NCI-H69 (cell line): ENCODE data around the gene UQCC2.

Experiments
- DNase-seq: peaks from one replicate; lab custom pipeline; 2025; lab: John Stamatoyannopoulos, UW

UQCC2 gene

GRCh38 chr6:33705955-33706725, 5.4 kb downstream of the UQCC2 start:
- DNase-seq, result peak; percentile 61

GRCh38 chr6:33705268-33705885, 6.1 kb downstream of the UQCC2 start:
- peak; percentile 29 for DNase-seq

DNA sequence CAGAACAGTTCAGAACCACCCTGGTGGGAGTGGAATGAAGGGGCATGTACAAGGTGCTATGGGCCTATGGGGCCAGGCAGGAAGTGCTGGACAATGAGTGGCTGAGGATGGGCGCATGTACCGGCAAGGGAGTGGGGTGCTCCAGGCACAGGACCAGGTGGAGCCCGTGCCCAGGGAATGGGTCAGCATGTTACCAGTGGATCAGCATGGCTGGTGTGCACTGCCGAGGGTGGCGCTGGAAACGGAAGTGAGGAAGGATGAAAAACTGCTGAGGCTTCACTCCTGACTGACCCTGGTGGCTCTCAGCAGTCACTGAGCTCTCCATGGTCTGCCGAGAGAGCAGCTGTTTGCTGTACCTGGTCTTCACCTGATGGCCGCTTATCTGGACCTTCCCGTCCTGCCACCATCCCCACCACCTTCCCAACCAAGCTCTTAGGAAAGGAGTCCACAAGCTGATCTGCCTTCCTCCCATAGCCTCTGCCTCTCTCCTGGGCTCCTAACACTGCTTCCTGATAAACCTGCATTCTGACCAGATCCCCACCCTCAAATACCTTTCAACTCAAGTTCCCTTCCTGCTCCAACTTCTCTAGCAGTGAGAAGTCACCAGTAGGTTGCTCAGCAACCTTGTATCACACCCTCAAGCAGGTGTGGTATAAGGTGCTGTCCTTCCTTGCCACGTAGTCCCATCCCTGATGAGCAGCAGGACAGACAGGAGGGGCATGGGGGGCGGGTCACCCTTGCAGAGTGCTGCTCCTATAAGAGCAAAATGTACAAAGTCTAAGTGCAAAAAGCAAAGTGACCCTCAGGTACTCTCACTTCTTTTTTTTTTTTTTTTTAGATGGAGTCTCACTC, 7.1 kb downstream of the UQCC2 start:
- no peak for DNase-seq

- peak; percentile 70 for DNase-seq
These were observed 9.0 kb downstream of the UQCC2 start for GRCh38 chr6:33702345-33702977.

DNA sequence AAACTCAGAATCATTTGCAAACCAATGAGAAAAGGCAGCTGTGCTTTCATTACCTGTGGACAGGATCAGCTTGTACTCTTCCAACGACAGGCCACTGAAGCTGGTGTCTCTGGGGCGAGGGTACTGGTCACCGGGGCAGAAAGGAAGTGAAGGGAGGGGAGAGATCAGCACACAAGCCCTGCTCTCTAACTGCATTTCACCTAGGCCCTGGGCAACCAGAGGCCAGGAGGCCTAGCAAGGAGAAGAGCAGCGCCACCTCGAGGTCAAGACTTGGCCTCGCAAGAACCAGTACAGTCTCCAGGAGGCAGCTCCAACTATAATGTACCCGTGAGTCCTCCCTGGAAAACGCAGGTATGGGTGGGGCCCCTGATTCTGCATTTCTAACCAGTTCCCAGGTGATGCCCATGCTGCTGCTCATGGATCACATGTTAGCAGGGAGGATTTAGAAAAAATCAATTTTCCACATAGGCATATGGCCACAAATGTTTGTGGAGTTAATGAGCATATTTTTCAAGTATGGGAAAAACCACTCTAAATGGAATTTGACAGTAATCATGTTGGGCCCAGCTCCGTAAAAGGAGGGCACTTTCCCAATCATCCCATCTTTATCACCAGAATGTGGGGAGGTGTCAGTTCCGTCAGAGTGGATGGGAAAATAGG, 11.0 kb downstream of the UQCC2 start:
- peak; percentile 76 for DNase-seq

- no peak for DNase-seq
These were observed 11.8 kb downstream of the UQCC2 start for GRCh38 chr6:33699739-33700138.

DNA sequence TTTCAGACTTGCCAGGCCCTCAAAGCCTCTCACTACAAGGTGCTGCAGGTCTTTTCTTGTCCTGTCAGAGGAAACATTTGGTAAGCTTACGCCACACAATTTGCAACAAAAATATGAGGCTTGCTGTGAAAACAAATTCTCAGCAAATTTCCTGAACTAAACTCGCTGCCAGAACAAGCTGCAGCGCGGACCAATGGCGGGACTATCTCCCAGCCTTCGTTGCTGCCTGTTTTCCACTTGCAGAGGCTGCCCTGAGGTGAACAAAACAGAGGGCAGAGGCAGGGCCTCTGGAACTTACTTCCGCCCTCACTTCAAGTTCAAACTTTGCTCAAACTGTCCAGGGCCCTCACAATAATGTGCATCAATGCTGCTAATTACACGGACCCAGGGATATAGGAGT, 12.4 kb downstream of the UQCC2 start:
- no peak for DNase-seq

- peak; percentile 12 for DNase-seq
These were observed 13.0 kb downstream of the UQCC2 start for GRCh38 chr6:33698494-33698893.

- DNase-seq, result no peak
These were observed 13.7 kb downstream of the UQCC2 start for GRCh38 chr6:33697845-33698244.

DNA sequence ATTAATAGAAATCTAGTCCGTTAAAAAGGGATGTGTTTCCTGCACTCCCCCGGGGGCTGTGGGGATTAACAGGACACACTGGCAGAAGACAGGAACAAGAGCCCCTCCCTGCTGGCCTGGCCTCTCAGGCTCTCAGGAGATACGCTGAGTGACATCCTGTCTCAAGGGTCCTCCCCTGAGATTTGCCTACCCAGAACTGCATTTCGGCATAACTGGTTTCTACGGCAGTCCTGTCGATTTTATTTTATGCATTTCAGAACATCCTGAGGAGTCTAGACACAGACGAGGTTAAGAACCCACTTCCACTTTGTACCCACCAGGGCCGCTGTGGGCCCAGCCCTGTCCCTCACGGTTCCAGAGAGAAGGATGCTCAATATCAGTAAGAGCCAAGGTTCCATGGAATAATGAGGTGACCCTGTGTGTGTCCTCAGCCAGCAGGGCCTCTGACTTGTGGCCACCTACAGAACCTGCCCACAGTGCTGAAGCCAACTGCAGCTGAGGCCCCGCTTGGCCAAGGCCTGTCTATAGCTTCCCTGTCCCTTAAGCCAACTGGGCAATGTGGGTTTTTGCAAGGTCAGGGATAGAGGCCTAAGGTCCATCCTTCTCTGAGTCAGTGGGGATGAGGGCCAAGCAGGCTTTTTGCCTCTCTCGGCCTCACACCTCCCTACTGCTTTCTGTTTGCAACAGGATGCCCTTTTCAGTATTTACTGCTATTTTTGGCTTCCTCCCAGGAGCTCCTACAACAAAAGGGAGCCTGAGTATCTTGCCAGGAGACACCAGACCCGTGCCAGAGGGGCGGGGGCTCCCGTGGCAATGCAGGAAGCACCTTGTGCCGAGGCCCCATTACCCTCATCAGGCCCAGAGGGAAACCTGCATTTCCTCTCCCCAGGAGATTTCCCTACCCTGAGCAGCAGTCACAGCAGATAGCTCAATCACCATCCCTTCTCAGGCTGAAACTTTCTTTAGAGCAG, 14.7 kb downstream of the UQCC2 start:
- DNase-seq, result peak; percentile 96

DNA sequence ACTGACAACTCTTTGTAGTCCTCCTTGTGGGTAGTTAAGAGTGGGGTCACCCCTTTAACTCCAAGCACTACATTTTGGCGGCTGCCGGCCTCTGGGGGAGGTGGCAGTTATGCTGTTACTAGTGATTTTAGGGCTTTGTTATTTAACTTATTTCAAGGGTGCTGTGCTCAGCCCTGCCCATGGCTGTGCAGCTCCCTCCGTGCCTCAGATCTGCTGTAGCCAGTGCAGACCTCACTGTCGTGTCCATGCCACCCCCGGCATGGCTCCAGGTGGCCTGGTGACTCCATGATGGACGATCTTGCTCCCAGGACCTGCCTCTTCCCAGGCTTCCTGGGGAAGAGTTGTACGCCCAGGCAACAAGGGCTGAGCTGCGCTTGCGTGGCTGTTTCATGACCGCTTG, 15.4 kb downstream of the UQCC2 start:
- DNase-seq, result no peak

GRCh38 chr6:33695451-33695887, 16.0 kb downstream of the UQCC2 start:
- DNase-seq, result peak; percentile 25

GRCh38 chr6:33694977-33695376, 16.5 kb downstream of the UQCC2 start:
- no peak for DNase-seq

DNA sequence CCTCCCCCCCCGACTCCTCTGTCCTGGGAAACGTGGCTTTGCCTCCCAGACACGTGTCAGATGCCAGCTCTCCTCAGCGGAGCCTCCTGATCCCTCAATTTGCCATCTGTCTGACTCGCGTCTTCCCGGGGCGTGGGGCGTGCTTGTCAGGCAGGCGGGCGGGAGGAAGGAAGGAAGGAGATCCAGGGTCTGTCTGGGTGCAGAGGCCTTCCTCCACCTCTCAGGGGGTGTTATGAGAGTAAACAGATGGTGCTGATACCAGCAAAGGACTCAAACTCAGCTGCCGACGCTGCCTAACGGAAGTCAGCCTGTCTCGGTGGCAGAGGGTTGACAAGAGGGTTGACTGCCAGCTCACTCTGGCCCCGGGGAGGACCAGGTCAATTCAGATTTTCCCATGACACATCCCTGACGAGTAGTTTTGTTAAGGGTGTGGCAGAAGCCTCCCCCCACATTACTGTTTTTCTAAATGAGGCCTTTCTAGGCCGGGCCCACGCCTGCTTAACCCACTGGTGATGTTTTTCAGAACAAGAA, 17.0 kb downstream of the UQCC2 start:
- DNase-seq, result peak; percentile 90

DNA sequence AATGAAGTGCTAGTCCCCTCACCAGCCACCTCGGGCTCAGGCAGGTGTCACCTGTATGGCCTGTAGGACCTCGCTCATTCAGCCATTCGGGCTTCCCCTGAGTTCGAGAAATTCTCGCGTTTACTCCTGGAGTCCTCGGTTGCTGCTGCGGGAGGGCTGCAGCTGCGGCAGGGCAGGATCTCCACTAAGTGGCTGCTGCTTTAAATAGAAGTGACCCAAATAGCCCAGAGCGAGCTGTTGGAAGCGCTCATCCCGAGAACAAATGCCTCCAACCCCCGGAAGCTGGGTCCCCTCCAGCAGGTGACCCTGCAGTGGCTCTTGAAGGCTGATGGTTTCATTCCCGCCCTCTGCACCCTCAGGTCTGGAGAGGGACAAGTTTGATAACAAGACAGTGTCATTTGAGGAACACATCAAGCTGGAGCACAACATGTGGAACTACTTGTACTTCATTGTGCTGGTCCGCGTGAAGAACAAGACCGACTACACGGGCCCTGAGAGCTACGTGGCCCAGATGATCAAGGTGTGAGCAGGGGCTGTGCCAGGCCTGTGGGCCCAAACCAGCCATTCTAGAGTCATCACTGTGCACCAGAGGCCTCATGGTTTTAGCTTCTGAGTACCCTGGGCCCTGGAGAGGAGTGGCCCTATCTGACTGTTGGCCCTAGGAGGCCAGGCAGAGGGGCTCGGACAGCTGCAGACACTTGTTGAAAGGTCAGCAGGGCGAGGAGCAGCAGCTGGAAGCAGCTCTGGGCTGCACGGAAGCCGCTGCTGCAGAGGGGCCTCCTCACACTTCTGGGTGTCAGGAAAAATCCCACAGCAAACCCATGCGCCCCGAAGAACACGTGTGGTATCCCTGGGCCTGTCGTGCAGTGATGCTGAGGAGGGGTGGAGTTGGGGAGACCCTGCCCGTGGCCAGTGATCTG, 18.1 kb downstream of the UQCC2 start:
- no peak for DNase-seq

DNA sequence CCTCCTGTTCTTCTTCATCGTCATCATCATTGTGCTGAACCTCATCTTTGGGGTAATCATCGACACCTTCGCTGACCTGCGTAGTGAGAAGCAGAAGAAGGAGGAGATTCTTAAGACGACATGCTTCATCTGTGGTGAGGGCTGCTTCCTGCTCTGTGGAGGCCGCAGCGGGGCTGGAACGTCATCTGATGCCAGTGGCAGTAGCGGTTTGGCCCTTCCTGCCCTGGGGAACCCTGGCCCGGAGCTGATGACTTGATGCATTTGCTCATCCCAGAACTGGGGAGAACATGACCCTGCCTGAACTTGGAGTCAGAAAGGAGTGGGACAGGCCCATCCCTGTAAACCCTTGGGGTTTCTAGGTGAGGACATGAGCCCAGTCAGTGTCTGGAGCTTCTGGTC, 18.7 kb downstream of the UQCC2 start:
- no peak for DNase-seq

GRCh38 chr6:33692078-33692759, 19.3 kb downstream of the UQCC2 start:
- peak; percentile 13 for DNase-seq

DNA sequence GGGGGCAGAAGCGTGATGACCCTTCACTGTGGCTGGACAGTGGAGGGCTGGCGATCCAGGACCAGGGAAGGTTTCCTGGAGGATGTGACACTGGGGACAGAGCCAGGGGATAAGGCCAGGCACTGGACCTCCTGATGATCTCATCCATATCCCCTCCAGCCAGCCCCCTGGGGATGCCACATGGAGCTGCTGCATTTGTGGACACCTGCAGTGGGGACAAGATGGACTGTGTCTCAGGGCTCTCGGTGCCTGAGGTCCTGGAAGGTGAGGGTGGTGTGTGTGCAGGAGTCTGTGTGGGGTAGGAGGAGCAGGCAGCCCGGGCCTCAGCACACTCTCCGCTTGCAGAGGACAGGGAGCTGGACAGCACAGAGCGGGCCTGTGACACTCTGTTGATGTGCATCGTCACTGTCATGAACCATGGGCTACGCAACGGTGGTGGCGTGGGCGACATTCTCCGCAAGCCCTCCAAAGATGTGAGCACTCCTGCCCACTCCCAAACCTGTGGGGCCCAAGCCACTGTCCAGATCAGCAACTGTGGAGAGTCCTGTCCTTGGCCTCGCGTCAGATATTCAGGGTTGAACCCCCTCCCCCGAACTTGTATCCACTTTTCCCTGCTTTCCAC, 19.9 kb downstream of the UQCC2 start:
- no peak for DNase-seq
